Mesothelial cell of epicardium (in vitro differentiated cells): ENCODE results near the gene ARMH1. TPM values are rescaled to one million over a fixed set of nuclear protein-coding genes. Genes with fewer than 3 reads are reported as not detected.

Experiments used
- DNase-seq, 2 experiments: peaks; one replicate each; pipeline ENCODE4 v3.0.0; 2021; ENCODE audit warnings: low spot score in 2 of 2; ENCODE audit not compliant: unreplicated experiment in 2 of 2
- H3K27ac Mint-ChIP-seq: 2 replicates; pipeline ENCODE4 v1.8.0; 2021; ENCODE audit warnings: mixed read lengths
- H3K27me3 Mint-ChIP-seq: 2 replicates; pipeline ENCODE4 v1.8.0; 2021; ENCODE audit warnings: low read depth, mixed read lengths
- H3K36me3 Mint-ChIP-seq: 2 replicates; pipeline ENCODE4 v1.8.0; 2021; ENCODE audit warnings: mixed read lengths
- H3K4me1 Mint-ChIP-seq: 2 replicates; pipeline ENCODE4 v1.8.0; 2021; ENCODE audit warnings: mixed read lengths
- H3K4me3 Mint-ChIP-seq: 2 replicates; pipeline ENCODE4 v1.8.0; 2021; ENCODE audit warnings: mild to moderate bottlenecking, moderate library complexity, mixed read lengths
- H3K9me3 Mint-ChIP-seq: 2 replicates; pipeline ENCODE4 v1.8.0; 2021; ENCODE audit warnings: mixed read lengths
- total RNA-seq: library from RNA; stranded (reverse); gene quantifications from 3 replicates; pipeline ENCODE4 v1.2.1, GENCODE V29; 2021
- TF ChIP-seq, protein P1 (sequence below): fragments of 200-600 bp; sonication (generic); IDR thresholded peaks from one replicate; pipeline ENCODE4 v1.5.0; 2021; ENCODE audit warnings: antibody characterized with exemption; ENCODE audit not compliant: unreplicated experiment

Gene ARMH1
- total RNA-seq = 14.9 to 19.1 TPM (median 17.9 TPM) in 3 replicates

DNA sequence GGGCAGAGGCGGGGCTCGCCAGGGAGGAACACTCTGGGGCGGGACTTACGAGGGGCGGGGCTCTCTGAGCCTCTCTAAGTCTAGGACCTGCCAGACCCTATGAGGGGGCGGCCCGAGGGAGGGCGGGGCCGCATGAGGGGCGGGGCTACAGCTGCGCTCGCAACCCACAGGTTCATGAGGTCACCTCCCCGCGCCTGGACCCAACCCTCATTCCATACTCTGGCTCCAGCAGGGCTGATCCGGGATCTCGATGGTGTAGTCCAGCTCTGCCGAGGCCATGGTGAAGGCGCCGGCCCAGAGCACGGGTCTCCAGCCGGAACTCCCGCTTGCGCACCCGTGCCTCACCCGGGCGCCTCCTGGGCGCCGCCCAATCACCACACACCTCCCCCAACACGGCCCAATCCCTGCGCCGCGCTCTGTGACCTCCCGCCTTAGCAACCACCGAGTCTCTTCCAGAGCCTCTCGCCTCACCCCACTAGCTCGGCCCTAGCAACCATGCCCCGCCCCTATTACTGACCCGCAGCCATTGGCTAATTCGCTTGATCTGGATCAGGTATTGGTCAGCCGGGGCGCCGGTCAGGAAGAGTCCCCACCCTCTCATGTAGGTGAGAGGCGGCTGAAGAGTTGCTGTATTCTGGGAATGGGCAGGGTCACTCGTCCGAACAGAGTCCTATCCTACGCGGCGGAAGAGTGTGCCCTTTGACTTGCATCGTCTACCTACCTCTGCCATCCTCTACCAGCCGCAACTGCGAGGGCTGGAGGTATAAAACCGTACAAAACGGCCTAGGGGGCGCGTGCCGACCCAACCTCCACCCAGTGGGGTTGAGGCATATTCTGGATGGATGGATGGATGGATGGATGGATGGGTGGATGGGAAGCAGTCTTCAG is at the start of gene ARMH1, which contains the start of gene TMEM53:
ARMH1 (plus strand) TSS at position 602 of the 888 bp plus-strand sequence. CDS start 14,984 bp downstream, outside the sequence.
TMEM53 (minus strand) TSS at position 369 of the 888 bp plus-strand sequence; CDS start at position 279, 90 bp downstream.
- peak; percentile 96 to 97 for DNase-seq
- peaks cover 3% of the 10 kb centered on the region for H3K36me3 Mint-ChIP-seq
- no peaks in the 10 kb centered on the region for H3K27me3 Mint-ChIP-seq
- H3K4me1 Mint-ChIP-seq = peaks cover 27% of the 10 kb centered on the region
- H3K9me3 Mint-ChIP-seq = no peaks in the 10 kb centered on the region
- TF ChIP-seq, protein P1, sequence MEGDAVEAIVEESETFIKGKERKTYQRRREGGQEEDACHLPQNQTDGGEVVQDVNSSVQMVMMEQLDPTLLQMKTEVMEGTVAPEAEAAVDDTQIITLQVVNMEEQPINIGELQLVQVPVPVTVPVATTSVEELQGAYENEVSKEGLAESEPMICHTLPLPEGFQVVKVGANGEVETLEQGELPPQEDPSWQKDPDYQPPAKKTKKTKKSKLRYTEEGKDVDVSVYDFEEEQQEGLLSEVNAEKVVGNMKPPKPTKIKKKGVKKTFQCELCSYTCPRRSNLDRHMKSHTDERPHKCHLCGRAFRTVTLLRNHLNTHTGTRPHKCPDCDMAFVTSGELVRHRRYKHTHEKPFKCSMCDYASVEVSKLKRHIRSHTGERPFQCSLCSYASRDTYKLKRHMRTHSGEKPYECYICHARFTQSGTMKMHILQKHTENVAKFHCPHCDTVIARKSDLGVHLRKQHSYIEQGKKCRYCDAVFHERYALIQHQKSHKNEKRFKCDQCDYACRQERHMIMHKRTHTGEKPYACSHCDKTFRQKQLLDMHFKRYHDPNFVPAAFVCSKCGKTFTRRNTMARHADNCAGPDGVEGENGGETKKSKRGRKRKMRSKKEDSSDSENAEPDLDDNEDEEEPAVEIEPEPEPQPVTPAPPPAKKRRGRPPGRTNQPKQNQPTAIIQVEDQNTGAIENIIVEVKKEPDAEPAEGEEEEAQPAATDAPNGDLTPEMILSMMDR = no peak
- H3K27ac Mint-ChIP-seq = peak within 1 kb of the TSS; percentile 93
- peak within 1 kb of the TSS; percentile 86 for H3K4me3 Mint-ChIP-seq

DNA sequence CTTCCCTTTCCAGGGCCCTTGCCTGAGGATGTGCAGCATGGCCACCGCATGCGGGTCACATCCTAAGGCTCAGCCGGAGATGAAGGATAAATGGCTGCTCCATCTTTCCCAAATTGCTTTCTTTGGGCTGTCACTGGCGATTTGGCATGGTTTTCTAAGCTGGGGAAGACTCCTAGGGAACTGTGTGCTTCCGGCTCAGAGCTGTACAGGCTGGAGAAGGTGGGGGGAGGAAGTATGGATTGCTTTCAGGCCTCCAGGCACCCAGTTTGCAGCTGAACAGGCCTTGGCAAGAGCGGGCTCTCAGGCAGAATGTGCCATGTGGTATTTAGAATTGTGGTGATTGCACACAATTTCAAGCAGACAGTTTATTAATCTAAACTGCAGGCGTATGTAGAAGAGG is 49.2 kb upstream of the ARMH1 start:
- DNase-seq = no peak
- TF ChIP-seq, protein P1 = no peak
- Mint-ChIP-seq H3K4me3 (no peak overlapping the region), H3K27me3 (peaks cover 19% of the 10 kb centered on the region), H3K27ac (no peak overlapping the region), H3K4me1 (peaks cover 10% of the 10 kb centered on the region), H3K9me3 (no peaks in the 10 kb centered on the region), H3K36me3 (no peaks in the 10 kb centered on the region)

DNA sequence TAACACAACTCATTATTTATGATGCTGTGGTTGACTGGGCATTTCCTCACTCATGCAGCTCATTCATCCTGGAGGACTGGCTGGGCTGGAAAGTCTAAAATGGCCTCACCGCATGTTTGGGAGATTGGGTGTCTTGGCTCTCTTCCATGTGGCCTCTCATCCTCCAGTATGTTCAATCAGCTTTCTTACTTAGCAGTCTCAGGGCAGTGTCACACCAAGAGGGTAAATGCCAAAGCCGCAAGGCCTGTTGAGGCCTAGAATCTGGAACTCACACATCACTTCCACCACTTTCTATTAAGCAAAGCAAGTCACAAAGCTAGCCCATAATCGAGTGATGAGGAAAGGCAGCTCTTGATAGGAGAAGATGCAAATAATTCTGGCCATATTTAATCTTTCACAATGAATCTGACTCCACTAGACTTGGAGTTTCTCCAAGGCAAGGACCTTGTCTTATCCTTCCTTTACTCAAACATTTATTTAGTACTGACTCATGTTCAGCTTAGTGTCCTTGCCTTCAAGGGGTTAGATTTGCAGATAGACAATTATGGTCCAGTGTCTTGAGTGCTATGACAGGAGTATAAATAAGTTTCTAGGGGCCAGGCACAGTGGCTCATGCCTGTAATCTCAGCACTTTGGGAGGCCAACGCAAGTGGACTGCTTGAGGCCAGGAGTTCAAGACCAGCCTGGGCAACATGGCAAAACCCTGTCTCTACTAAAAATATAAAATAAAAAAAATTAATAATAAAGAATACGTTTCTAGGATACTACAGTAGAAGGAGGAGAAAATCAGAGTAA is 45.4 kb upstream of the ARMH1 start:
- H3K4me1 Mint-ChIP-seq = peaks cover 22% of the 10 kb centered on the region
- H3K27ac Mint-ChIP-seq = no peak overlapping the region
- no peak for DNase-seq
- H3K9me3 Mint-ChIP-seq = no peaks in the 10 kb centered on the region
- H3K4me3 Mint-ChIP-seq = no peak overlapping the region
- TF ChIP-seq, protein P1 = no peak
- peaks cover 7% of the 10 kb centered on the region for H3K27me3 Mint-ChIP-seq
- H3K36me3 Mint-ChIP-seq = no peaks in the 10 kb centered on the region

DNA sequence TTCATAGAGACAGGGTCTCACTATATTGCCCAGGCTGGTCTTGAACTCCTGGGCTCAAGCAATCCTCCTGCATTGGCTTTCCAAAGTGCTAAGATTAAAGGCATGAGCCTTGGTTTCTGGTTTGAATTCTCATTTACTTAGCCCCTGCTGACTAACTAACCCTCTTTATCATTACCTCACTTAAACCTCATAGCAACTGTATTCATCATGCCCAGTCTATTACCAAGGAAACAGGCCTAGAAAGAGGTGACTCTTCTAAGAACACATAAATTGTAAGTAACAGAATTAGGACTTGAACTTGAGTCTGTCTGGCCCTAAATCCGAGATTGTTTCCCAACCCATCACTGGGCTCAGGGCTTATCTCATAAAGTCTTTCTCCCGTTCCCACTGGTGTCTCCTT is 44.4 kb upstream of the ARMH1 start:
- Mint-ChIP-seq H3K9me3 (no peaks in the 10 kb centered on the region), H3K4me3 (peak overlapping the region; percentile 85), H3K27me3 (no peaks in the 10 kb centered on the region), H3K27ac (no peak overlapping the region), H3K36me3 (no peaks in the 10 kb centered on the region), H3K4me1 (peaks cover 20% of the 10 kb centered on the region)
- DNase-seq = no peak
- TF ChIP-seq, protein P1 = no peak

DNA sequence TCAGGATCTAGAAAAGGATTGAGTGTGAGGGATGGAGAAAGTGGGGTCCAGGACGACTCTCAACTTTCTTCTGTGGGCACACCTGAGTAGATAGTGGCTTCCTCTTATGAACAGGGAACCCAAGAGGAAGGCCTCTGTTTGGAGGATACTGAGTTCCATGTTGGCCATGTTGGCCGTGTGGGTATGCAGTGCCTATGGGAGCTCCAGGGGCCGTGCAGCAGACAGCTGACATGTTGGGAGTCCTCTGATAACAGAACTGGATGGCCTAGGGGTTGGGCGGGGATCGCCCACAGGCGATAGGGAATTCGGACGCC is 43.2 kb upstream of the ARMH1 start:
- Mint-ChIP-seq H3K27ac (peak overlapping the region; percentile 97), H3K9me3 (no peaks in the 10 kb centered on the region), H3K36me3 (peaks cover 6% of the 10 kb centered on the region), H3K4me3 (peak overlapping the region; percentile 85), H3K27me3 (no peaks in the 10 kb centered on the region), H3K4me1 (peaks cover 20% of the 10 kb centered on the region)
- TF ChIP-seq, protein P1 = no peak
- no peak for DNase-seq
